D721Med (cell line): ENCODE measurements around the gene ULK4.
"Not testable (repeated sequence)": the region's sequence is repeated elsewhere in the genome, so short reads cannot be mapped to it uniquely, and the experiment has no call there.

ENCODE experiments used
- DNase-seq: peaks from one replicate; pipeline ENCODE4 v3.0.0; 2011; ENCODE audit warnings: low spot score; ENCODE audit not compliant: insufficient read length
- FAIRE-seq: peaks from 2 replicates; lab custom pipeline; 2011; peaks lifted over from hg19 to GRCh38; lab: Jason Lieb, UNC
- CTCF ChIP-seq: IDR thresholded peaks from 2 replicates; pipeline ENCODE4 v1.5.1; 2012; ENCODE audit warnings: mild to moderate bottlenecking, control low read depth; ENCODE audit not compliant: insufficient read depth; ENCODE audit errors: missing control alignments

The ULK4 gene

GRCh38 chr3:41808618-41809017 lies 153.3 kb downstream of the ULK4 start:
- DNase-seq (no peak), FAIRE-seq (no peak)
- TF ChIP-seq CTCF, result no peak

- DNase-seq (no peak), FAIRE-seq (no peak)
- TF ChIP-seq CTCF, result no peak
These were observed 153.8 kb downstream of the ULK4 start for GRCh38 chr3:41808152-41808551.

- TF ChIP-seq CTCF, result no peak
- DNase-seq (no peak), FAIRE-seq (no peak)
These were observed 166.9 kb downstream of the ULK4 start for GRCh38 chr3:41794748-41795589.

GRCh38 chr3:41792806-41793205 lies 169.1 kb downstream of the ULK4 start:
- TF ChIP-seq CTCF, result no peak
- DNase-seq (no peak), FAIRE-seq (no peak)

- peak; percentile 77 for FAIRE-seq
These were observed 192.8 kb downstream of the ULK4 start for GRCh38 chr3:41769106-41769505.

GRCh38 chr3:41768363-41768762 lies 193.5 kb downstream of the ULK4 start:
- DNase-seq, result no peak
- no peak for FAIRE-seq
- TF ChIP-seq CTCF, result no peak

More at GRCh38 chr3:41769106-41769505, 192.8 kb downstream of the ULK4 start:
- TF ChIP-seq CTCF, result no peak
- no peak for DNase-seq

GRCh38 chr3:41762867-41763266 lies 199.0 kb downstream of the ULK4 start:
- not testable (repeated sequence) for FAIRE-seq, DNase-seq
